Sigmoid colon (tissue), 7 donors: ENCODE measurements around the gene SLC36A2. TPM values are rescaled to one million over a fixed set of nuclear protein-coding genes. Genes with fewer than 3 reads are reported as not detected.

ENCODE experiments used
- DNase-seq: peaks from one replicate; pipeline ENCODE4 v3.0.0-alpha.2; 2019
- H3K27ac ChIP-seq, 4 donors: fragments of 200-600 bp; sonication (generic); one replicate each; pipeline ENCODE4 v1.5.1; 2016 to 2019; ENCODE audit warnings: mild to moderate bottlenecking in 1 of 4
- H3K27me3 ChIP-seq, 3 donors: fragments of 200-600 bp; sonication (generic); one replicate each; pipeline ENCODE4 v1.5.1; 2019; ENCODE audit warnings: mild to moderate bottlenecking in 1 of 3
- H3K36me3 ChIP-seq, 4 donors: fragments of 200-600 bp; sonication (generic); one replicate each; pipeline ENCODE4 v1.5.1; 2016 to 2019
- H3K4me1 ChIP-seq, 4 donors: fragments of 200-600 bp; sonication (generic); one replicate each; pipeline ENCODE4 v1.5.1; 2017 to 2019
- H3K4me3 ChIP-seq, 4 donors: fragments of 200-600 bp; sonication (generic); one replicate each; pipeline ENCODE4 v1.5.1; 2017 to 2019; ENCODE audit warnings: mild to moderate bottlenecking in 2 of 4, moderate library complexity in 1 of 4
- H3K9me3 ChIP-seq, 4 donors: fragments of 200-600 bp in 3 of 4; sonication (generic) in 3 of 4; one replicate each; pipeline versions ENCODE4 v1.5.1 to v1.6.1; 2013 to 2019
- CTCF ChIP-seq, 4 experiments: fragments of 450-650 bp in 3 of 4; fragments of 200-600 bp in 1 of 4; IDR thresholded peaks; one replicate each; pipeline ENCODE4 v1.5.1; 2016 to 2019; ENCODE audit warnings: antibody characterized with exemption in 4 of 4, mild to moderate bottlenecking in 3 of 4, moderate library complexity in 2 of 4
- EP300 ChIP-seq, 4 donors: sonication (generic); formaldehyde crosslinking; IDR thresholded peaks; one replicate each; pipeline ENCODE4 v1.6.1; 2017; ENCODE audit warnings: antibody characterized with exemption in 4 of 4
- POLR2A ChIP-seq, 2 donors: fragments of 450-650 bp; IDR thresholded peaks; one replicate each; pipeline ENCODE4 v1.6.1; 2016; ENCODE audit warnings: antibody characterized with exemption in 2 of 2, mild to moderate bottlenecking in 2 of 2, moderate library complexity in 2 of 2
- POLR2AphosphoS5 ChIP-seq, 4 donors: sonication (generic); formaldehyde crosslinking; IDR thresholded peaks; one replicate each; pipeline ENCODE4 v1.6.1; 2017; ENCODE audit warnings: antibody characterized with exemption in 4 of 4
- WGBS, 2 donors: extraction: QIAGEN DNeasy Blood & Tissue Kit; methylation state at CpG; one replicate each; pipeline ENCODE4 v1.1.7; 2013; 5-methylcytosine and 5-hydroxymethylcytosine counted together
- intact Hi-C: fragments of 100-400 bp; cut with DNase I; formaldehyde crosslinking; loops from one replicate; pipeline ENCODE4 v1.15.1; 2023
- polyA plus RNA-seq, 3 donors: library from polyadenylated mRNA; stranded (reverse); fragments of 200-250 nt; gene quantifications; one replicate each; pipeline ENCODE4 v1.2.3, GENCODE V29; 2013
- total RNA-seq, 4 donors: library from RNA; depleted of rRNA; stranded (reverse); fragments of >200 nt; gene quantifications; one replicate each; pipeline ENCODE4 v1.1.0, GENCODE V29; 2016
- donor health status: healthy with polysubstance abuse.
- donor health status: Bipolar disorder and iron deficiency.
- donor health status: healthy.

SLC36A2 gene
- total and polyA plus RNA-seq, 7 donors: not detected

GRCh38 chr5:151267491-151268260 is 79.7 kb downstream of the SLC36A2 start:
- no peak overlapping the region for H3K27ac ChIP-seq
- H3K9me3 ChIP-seq: no peaks in the 10 kb centered on the region
- H3K36me3 ChIP-seq: peaks cover 0 to 31% (median 11%) of the 10 kb centered on the region in 4 donors
- WGBS, 2 donors: 89 to 94% methylated on average over 11 of the region's 11 CpGs
- DNase-seq: no peak
- no peaks in the 10 kb centered on the region for H3K4me1 ChIP-seq
- TF ChIP-seq CTCF (IDR thresholded peaks at IDR 0.05) (no peak), EP300 (IDR thresholded peaks at IDR 0.05) (no peak), POLR2AphosphoS5 (IDR thresholded peaks at IDR 0.05) (no peak), POLR2A (IDR thresholded peaks at IDR 0.05) (no peak)
- no peak overlapping the region for H3K4me3 ChIP-seq
- no peaks in the 10 kb centered on the region for H3K27me3 ChIP-seq
- intact Hi-C loops: no loop called here

Other genes with a start within 250 kb of the SLC36A2 start
- 100 to 1,000 TPM; 233 to 333 (median 259) TPM for gene ANXA6, start 189.8 kb downstream of the SLC36A2 start, total RNA-seq
- 100 to 1,000 TPM in 1 of 3 donors, 10 to 100 TPM in 2; 22.9 to 121 (median 45.0) TPM for gene ANXA6, start 189.8 kb downstream of the SLC36A2 start, polyA plus RNA-seq
- gene CCDC69, start 123.5 kb downstream of the SLC36A2 start, total RNA-seq: 100 to 1,000 TPM; 199 to 342 (median 258) TPM
- 10 to 100 TPM in 2 of 3 donors, 1 to 10 TPM in 1; 6.0 to 48.7 (median 43.2) TPM for gene CCDC69, start 123.5 kb downstream of the SLC36A2 start, polyA plus RNA-seq
- gene GM2A, start 94.4 kb downstream of the SLC36A2 start, total RNA-seq: 10 to 100 TPM; 19.4 to 31.9 (median 29.3) TPM
- 10 to 100 TPM; 10.2 to 35.1 (median 32.3) TPM for gene GM2A, start 94.4 kb downstream of the SLC36A2 start, polyA plus RNA-seq
- gene SLC36A3, start 43.8 kb downstream of the SLC36A2 start, total RNA-seq: not detected
- gene SLC36A3, start 43.8 kb downstream of the SLC36A2 start, polyA plus RNA-seq: not detected
- gene SLC36A1, start 100.0 kb upstream of the SLC36A2 start, total RNA-seq: 1 to 10 TPM; 6.9 to 9.7 (median 8.6) TPM
- gene SLC36A1, start 100.0 kb upstream of the SLC36A2 start, polyA plus RNA-seq: 1 to 10 TPM; 4.4 to 8.6 (median 6.6) TPM
- gene FAT2, start 243.8 kb upstream of the SLC36A2 start, total RNA-seq: not detected
- under 1 TPM in 1 of 3 donors, not detected in 2; 0.03 TPM for gene FAT2, start 243.8 kb upstream of the SLC36A2 start, polyA plus RNA-seq